Endothelial cell of umbilical vein (primary cell): ENCODE data around the gene CCDC40. TPM values are rescaled to one million over a fixed set of nuclear protein-coding genes. Genes with fewer than 3 reads are reported as not detected.
A peak's percentile ranks its signal among the peaks of the same experiment; 100 is the strongest.

Source experiments
- BruUV-seq: library from RNA; stranded (reverse); fragments of 400-500 nt; replicated peaks from 2 replicates; lab custom pipeline; 2021; lab: Mats Ljungman, UMichigan
- CTCF ChIA-PET: fragments of 300-600, 350-600 bp; sonication (Branson Sonifier 250); formaldehyde crosslinking; loops from one replicate; lab custom pipeline; 2021; ENCODE audit warnings: antibody characterized with exemption, inconsistent platforms; lab: Charles Lee
- POLR2A ChIA-PET: fragments of 300-600, 350-600 bp; sonication (Branson Sonifier 250); formaldehyde crosslinking; loops from one replicate; lab custom pipeline; 2021; ENCODE audit warnings: antibody characterized with exemption, inconsistent platforms; lab: Charles Lee
- DNase-seq: peaks from one replicate; pipeline ENCODE4 v3.0.0-alpha.2; 2011; ENCODE audit warnings: low read depth, low spot score
- FAIRE-seq: peaks from 2 replicates; lab custom pipeline; 2011; peaks lifted over from hg19 to GRCh38; lab: Jason Lieb, UNC
- H2AFZ ChIP-seq: 2 replicates; pipeline ENCODE4 v1.6.0; 2012; ENCODE audit warnings: low read depth, low read length, control low read depth, inconsistent platforms
- H3K27ac ChIP-seq: 2 replicates; pipeline ENCODE4 v1.5.1; 2011; ENCODE audit warnings: low read depth, mild to moderate bottlenecking, control low read depth, low read length, moderate library complexity; ENCODE audit not compliant: insufficient read depth
- H3K27me3 ChIP-seq, 2 experiments: 2 replicates each; pipeline versions ENCODE4 v1.6.0 to v1.6.1; 2011; ENCODE audit warnings: low read length in 2 of 2, mixed read lengths in 1 of 2; ENCODE audit not compliant: control insufficient read depth in 2 of 2, insufficient read depth in 2 of 2
- H3K36me3 ChIP-seq, 2 experiments: 2 replicates in 1 of 2; 3 replicates in 1 of 2; pipeline ENCODE4 v1.5.1; 2011; ENCODE audit warnings: low read length in 2 of 2, mild to moderate bottlenecking in 1 of 2, moderate library complexity in 1 of 2; ENCODE audit not compliant: control insufficient read depth in 2 of 2, insufficient read depth in 2 of 2; ENCODE audit errors: extremely low read depth in 1 of 2
- H3K4me1 ChIP-seq: 3 replicates; pipeline ENCODE4 v1.5.1; 2011; ENCODE audit warnings: mild to moderate bottlenecking, low read length; ENCODE audit not compliant: control insufficient read depth, insufficient read depth; ENCODE audit errors: extremely low read depth
- H3K4me2 ChIP-seq: 2 replicates; pipeline ENCODE4 v1.6.1; 2011; ENCODE audit warnings: low read length, control low read depth, mixed read lengths; ENCODE audit not compliant: insufficient read depth
- H3K4me3 ChIP-seq, 3 experiments: fragments of 200-600 bp in 1 of 3; sonication (generic), shearing (Covaris generic) in 1 of 3; replicated peaks in 1 of 3; 2 replicates each; pipeline ENCODE4 v1.5.1; 2011 to 2016; ENCODE audit warnings: control low read depth in 3 of 3, low read length in 3 of 3, mild to moderate bottlenecking in 2 of 3, inconsistent platforms in 1 of 3, low read depth in 1 of 3, moderate library complexity in 1 of 3; ENCODE audit not compliant: insufficient read depth in 1 of 3
- H3K79me2 ChIP-seq: 2 replicates; pipeline ENCODE4 v1.6.0; 2012; ENCODE audit warnings: low read length, inconsistent platforms; ENCODE audit not compliant: control insufficient read depth, insufficient read depth
- H3K9ac ChIP-seq: replicated peaks from 2 replicates; pipeline ENCODE3; 2011; ENCODE audit warnings: low read length, control low read depth; ENCODE audit not compliant: insufficient read depth; ENCODE audit errors: extremely low read depth
- H3K9me1 ChIP-seq: replicated peaks from 3 replicates; pipeline ENCODE4 v1.6.0; 2011; ENCODE audit warnings: mild to moderate bottlenecking, low read length; ENCODE audit not compliant: control insufficient read depth, insufficient read depth; ENCODE audit errors: extremely low read depth
- H3K9me3 ChIP-seq: replicated peaks from 2 replicates; pipeline ENCODE4 v1.5.1; 2012; ENCODE audit warnings: low read length, inconsistent platforms; ENCODE audit not compliant: control insufficient read depth, insufficient read depth
- H4K20me1 ChIP-seq: replicated peaks from 2 replicates; pipeline ENCODE3; 2011; ENCODE audit warnings: mild to moderate bottlenecking, low read length; ENCODE audit not compliant: control insufficient read depth, insufficient read depth; ENCODE audit errors: extremely low read depth
- EZH2 ChIP-seq: IDR thresholded peaks from 2 replicates; pipeline ENCODE4 v1.6.1; 2012; ENCODE audit warnings: borderline replicate concordance, low read depth, mild to moderate bottlenecking, moderate library complexity, low read length, inconsistent platforms; ENCODE audit not compliant: severe bottlenecking
- FOS ChIP-seq: IDR thresholded peaks from 2 replicates; pipeline ENCODE4 v1.6.1; 2011; ENCODE audit warnings: mild to moderate bottlenecking, low read length, moderate library complexity, borderline replicate concordance; ENCODE audit not compliant: insufficient read depth
- GATA2 ChIP-seq: IDR thresholded peaks from 2 replicates; pipeline ENCODE4 v1.7.0; 2011; ENCODE audit warnings: low read depth, mild to moderate bottlenecking, moderate library complexity, mixed read lengths, low read length; ENCODE audit not compliant: insufficient read length, insufficient read depth
- JUN ChIP-seq: IDR thresholded peaks from 2 replicates; pipeline ENCODE4 v1.6.1; 2011; ENCODE audit warnings: borderline replicate concordance, low read depth; ENCODE audit not compliant: insufficient read length, insufficient read depth
- MYC ChIP-seq: IDR thresholded peaks from one replicate; pipeline ENCODE4 v1.6.1; 2011; ENCODE audit warnings: mild to moderate bottlenecking, low read depth, low read length
- POLR2A ChIP-seq: IDR thresholded peaks from 2 replicates; pipeline ENCODE4 v1.6.1; 2012; ENCODE audit warnings: low read depth, mild to moderate bottlenecking, control low read depth, low read length
- POLR2AphosphoS5 ChIP-seq: IDR thresholded peaks from 2 replicates; pipeline ENCODE4 v1.6.1; 2012; ENCODE audit warnings: low read depth, mild to moderate bottlenecking, control low read depth, low read length, moderate library complexity; ENCODE audit not compliant: insufficient read depth
- dilution Hi-C: fragments of 300-500 bp; cut with MboI; formaldehyde crosslinking; loops from one replicate; pipeline ENCODE4 v1.15.0; 2019; ENCODE audit warnings: low sequenced_read_pairs; ENCODE audit not compliant: extremely low pct_ligation_motif_present
- intact Hi-C: fragments of 100-400 bp; cut with micrococcal nuclease; formaldehyde crosslinking; loops from one replicate; pipeline ENCODE4 v1.10.0; 2022
- polyA plus RNA-seq, 4 experiments: library from polyadenylated mRNA; depleted of rRNA in 3 of 4; stranded (reverse) in 3 of 4; unstranded in 1 of 4; fragments of >200 nt; gene quantifications; 2 replicates each; pipeline versions ENCODE4 v1.2.1 to v1.2.3, GENCODE V29; 2011 to 2012; ENCODE audit warnings: missing spikeins in 1 of 4
- total RNA-seq: library from RNA; stranded (reverse); gene quantifications from 2 replicates; pipeline ENCODE4 v1.2.3, GENCODE V29; 2021
- TF ChIP-seq, protein P1 (sequence below): IDR thresholded peaks from 2 replicates; pipeline ENCODE4 v1.6.1; 2011; ENCODE audit not compliant: insufficient read depth, insufficient read length
- TF ChIP-seq, protein P2 (sequence below), 2 donors: IDR thresholded peaks; 1 replicate in 1 of 2; 2 replicates in 1 of 2; pipeline ENCODE4 v1.5.1; 2011; ENCODE audit warnings: low read length in 2 of 2, mild to moderate bottlenecking in 2 of 2, moderate library complexity in 2 of 2, control low read depth in 1 of 2, inconsistent platforms in 1 of 2, low read depth in 1 of 2; ENCODE audit not compliant: insufficient read depth in 1 of 2; ENCODE audit errors: extremely low read depth in 1 of 2

Gene CCDC40
- total and polyA plus RNA-seq, 2 donors (not counting 3 experiments of a cell fraction or from before 2014, with no cell fraction given), result 1.4 to 5.5 TPM

DNA sequence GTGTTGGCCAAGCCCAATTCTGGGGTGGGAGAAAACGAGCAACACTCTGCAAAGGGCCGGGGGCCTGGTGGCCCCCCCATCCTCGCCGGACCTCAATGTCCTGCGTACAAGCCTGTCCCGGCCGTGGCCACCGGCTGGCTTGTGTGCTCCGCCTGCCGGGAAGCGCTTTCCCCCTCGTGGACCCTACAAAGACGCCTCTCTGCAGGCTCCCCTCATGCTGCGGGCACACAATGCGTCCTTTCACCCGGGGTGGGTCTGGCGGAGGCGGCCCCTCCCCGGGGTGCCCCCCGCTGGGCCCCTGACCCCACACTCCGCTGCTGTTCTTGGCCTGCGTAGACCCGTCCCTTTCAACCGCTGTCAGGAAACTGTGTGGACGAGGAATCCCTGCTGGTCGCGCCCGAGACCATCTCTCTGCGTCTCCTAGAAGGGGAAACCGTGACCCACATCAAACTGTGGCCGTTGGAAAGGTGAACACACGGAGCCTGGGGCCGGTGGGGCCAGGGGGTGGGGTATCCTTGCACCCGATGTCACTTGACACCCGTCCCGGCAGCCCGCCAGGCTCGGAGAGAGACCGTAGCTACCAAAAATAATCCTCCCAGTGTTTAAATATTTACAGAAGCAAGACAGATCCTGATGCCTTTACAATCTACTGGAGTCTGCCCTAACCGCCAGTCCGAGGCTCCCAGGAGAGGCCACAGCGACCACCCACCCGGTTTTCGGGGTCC is 44.4 kb upstream of the CCDC40 start:
- H4K20me1 ChIP-seq, result no peaks in the 10 kb centered on the region
- H3K79me2 ChIP-seq, result peaks cover 3% of the 10 kb centered on the region
- POLR2A ChIA-PET, result no interaction called here
- H3K27me3 ChIP-seq, result no peaks in the 10 kb centered on the region
- peak overlapping the region in 1 of 3 experiments; percentile 14 for H3K4me3 ChIP-seq
- no TSS peak for BruUV-seq
- no peak overlapping the region for H3K9ac ChIP-seq
- H3K27ac ChIP-seq, result no peak overlapping the region
- H3K9me1 ChIP-seq, result no peaks in the 10 kb centered on the region
- CTCF ChIA-PET, result interaction anchor here (0.8 to 3.0 kb wide), 9 partner anchors 15 to 251 kb away, joined by 3 to 21 read pairs (median 4); no protein-coding TSS in a partner anchor
- no peaks in the 10 kb centered on the region for H3K9me3 ChIP-seq
- H3K4me1 ChIP-seq, result peaks cover 16% of the 10 kb centered on the region
- H3K4me2 ChIP-seq, result peak overlapping the region; percentile 37
- DNase-seq, result no peak
- intact Hi-C loops (loop anchor here (1.0 to 2.0 kb wide), 4 partner anchors 153 to 250 kb away; partner anchors contain the start of gene CBX4), dilution Hi-C loops (no loop called here)
- FAIRE-seq, result no peak
- no peaks in the 10 kb centered on the region for H3K36me3 ChIP-seq
- peak overlapping the region; percentile 37 for H2AFZ ChIP-seq
- TF ChIP-seq POLR2A (no peak), POLR2AphosphoS5 (no peak), GATA2 (no peak), FOS (no peak), EZH2 (no peak), MYC (no peak), JUN (no peak)
- TF ChIP-seq, protein P1, sequence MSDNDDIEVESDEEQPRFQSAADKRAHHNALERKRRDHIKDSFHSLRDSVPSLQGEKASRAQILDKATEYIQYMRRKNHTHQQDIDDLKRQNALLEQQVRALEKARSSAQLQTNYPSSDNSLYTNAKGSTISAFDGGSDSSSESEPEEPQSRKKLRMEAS, result no peak
- TF ChIP-seq, protein P2, sequence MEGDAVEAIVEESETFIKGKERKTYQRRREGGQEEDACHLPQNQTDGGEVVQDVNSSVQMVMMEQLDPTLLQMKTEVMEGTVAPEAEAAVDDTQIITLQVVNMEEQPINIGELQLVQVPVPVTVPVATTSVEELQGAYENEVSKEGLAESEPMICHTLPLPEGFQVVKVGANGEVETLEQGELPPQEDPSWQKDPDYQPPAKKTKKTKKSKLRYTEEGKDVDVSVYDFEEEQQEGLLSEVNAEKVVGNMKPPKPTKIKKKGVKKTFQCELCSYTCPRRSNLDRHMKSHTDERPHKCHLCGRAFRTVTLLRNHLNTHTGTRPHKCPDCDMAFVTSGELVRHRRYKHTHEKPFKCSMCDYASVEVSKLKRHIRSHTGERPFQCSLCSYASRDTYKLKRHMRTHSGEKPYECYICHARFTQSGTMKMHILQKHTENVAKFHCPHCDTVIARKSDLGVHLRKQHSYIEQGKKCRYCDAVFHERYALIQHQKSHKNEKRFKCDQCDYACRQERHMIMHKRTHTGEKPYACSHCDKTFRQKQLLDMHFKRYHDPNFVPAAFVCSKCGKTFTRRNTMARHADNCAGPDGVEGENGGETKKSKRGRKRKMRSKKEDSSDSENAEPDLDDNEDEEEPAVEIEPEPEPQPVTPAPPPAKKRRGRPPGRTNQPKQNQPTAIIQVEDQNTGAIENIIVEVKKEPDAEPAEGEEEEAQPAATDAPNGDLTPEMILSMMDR (IDR thresholded peaks at IDR 0.05; ENCODE audit: extremely low read depth in 1 of 2, insufficient read depth in 1 of 2, low read depth in 1 of 2, low read length in 2 of 2), result no peak
